ENCODE measurements around the gene UPK2. TPM values are rescaled to one million over a fixed set of nuclear protein-coding genes. Genes with fewer than 3 reads are reported as not detected.

UPK2 gene
- total RNA-seq, 4 donors from 2014 or later, result not detected

- no peaks in the 10 kb centered on the region for H3K36me3 ChIP-seq
- TF ChIP-seq POLR2A (IDR thresholded peaks at IDR 0.05) (no peak), CTCF (IDR thresholded peaks at IDR 0.05) (no peak), EP300 (IDR thresholded peaks at IDR 0.05) (no peak), POLR2AphosphoS5 (IDR thresholded peaks at IDR 0.05) (no peak)
- WGBS, result 66% methylated on average over 11 of the region's 11 CpGs
- H3K9me3 ChIP-seq, result no peaks in the 10 kb centered on the region
- no peak for DNase-seq (ENCODE audit: low spot score in 2 of 2)
- H3K27ac ChIP-seq, result no peak overlapping the region
- H3K27me3 ChIP-seq, result peaks cover 4% of the 10 kb centered on the region
- H3K4me1 ChIP-seq, result peaks cover 8% of the 10 kb centered on the region
- H3K4me3 ChIP-seq, result no peak overlapping the region
These were observed 17.4 kb upstream of the UPK2 start for GRCh38 chr11:118938491-118939403.

DNA sequence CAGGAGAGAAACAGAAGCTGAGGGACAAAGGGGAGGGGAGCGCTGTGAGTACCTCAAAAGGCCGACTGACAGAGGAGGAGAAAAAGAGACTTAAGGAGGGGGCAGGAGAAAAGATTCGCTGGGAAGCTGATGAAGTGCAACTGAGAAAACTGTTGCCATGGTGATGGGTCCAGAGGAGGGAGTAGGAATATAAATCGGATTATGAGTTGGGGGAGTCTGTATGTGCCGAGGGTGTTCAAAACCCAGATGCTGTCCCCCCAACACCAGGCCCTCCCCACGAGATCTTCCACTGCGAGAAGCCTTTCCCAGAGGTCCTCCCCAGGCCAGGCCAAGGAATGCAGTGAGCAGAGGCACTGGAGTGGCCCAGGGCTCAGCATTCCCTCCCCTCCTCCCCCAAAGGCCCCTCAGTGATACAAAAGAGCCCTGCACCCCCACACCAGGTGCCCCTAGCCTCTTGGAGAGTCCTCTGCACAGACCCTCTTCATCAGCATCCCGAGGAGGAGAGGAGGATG, 16.6 kb upstream of the UPK2 start:
- Histone ChIP-seq H3K36me3 (no peaks in the 10 kb centered on the region), H3K4me3 (no peak overlapping the region), H3K27me3 (peaks cover 4% of the 10 kb centered on the region), H3K4me1 (peaks cover 8% of the 10 kb centered on the region), H3K27ac (no peak overlapping the region), H3K9me3 (no peaks in the 10 kb centered on the region)
- DNase-seq (ENCODE audit: low spot score in 2 of 2), result no peak
- TF ChIP-seq POLR2AphosphoS5 (IDR thresholded peaks at IDR 0.05), result no peak
- no peak for TF ChIP-seq CTCF (IDR thresholded peaks at IDR 0.05)
- TF ChIP-seq POLR2A (IDR thresholded peaks at IDR 0.05), result no peak
- TF ChIP-seq EP300 (IDR thresholded peaks at IDR 0.05), result no peak
- WGBS, result 81% methylated on average over 7 of the region's 8 CpGs

- Histone ChIP-seq H3K9me3 (no peaks in the 10 kb centered on the region), H3K27ac (no peak overlapping the region), H3K27me3 (peaks cover 4% of the 10 kb centered on the region), H3K4me3 (no peak overlapping the region), H3K36me3 (no peaks in the 10 kb centered on the region), H3K4me1 (peaks cover 8% of the 10 kb centered on the region)
- WGBS, result 27% methylated on average over 13 of the region's 13 CpGs
- TF ChIP-seq POLR2A (IDR thresholded peaks at IDR 0.05), result no peak
- TF ChIP-seq POLR2AphosphoS5 (IDR thresholded peaks at IDR 0.05), result no peak
- TF ChIP-seq EP300 (IDR thresholded peaks at IDR 0.05), result no peak
- TF ChIP-seq CTCF (IDR thresholded peaks at IDR 0.05), result no peak
- no peak for DNase-seq (ENCODE audit: low spot score in 2 of 2)
These were observed 16.0 kb upstream of the UPK2 start for GRCh38 chr11:118939953-118940598.

DNA sequence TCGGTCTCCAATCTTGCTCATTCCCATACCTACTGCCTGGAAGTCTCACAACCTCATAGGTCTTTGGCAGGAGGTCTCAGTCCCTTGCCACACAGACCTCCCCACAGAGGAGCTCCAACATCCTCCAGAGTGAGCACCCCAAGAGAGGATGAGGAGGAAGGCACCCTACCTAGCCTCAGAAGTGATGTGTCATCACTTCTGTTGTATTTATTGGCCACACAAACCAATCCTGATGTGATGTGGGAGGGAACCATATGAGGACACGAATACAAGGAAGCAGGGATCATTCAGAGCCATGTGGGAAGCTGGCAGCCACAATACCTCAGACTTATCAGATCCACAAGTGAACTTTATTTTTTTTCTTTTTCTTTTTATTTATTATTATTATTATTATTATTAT, 9.0 kb upstream of the UPK2 start:
- DNase-seq (ENCODE audit: low spot score in 2 of 2), result no peak
- Histone ChIP-seq H3K9me3 (no peaks in the 10 kb centered on the region), H3K36me3 (no peaks in the 10 kb centered on the region), H3K27me3 (no peaks in the 10 kb centered on the region), H3K27ac (no peak overlapping the region), H3K4me3 (no peak overlapping the region), H3K4me1 (no peaks in the 10 kb centered on the region)
- no peak for TF ChIP-seq POLR2AphosphoS5 (IDR thresholded peaks at IDR 0.05)
- no peak for TF ChIP-seq EP300 (IDR thresholded peaks at IDR 0.05)
- no peak for TF ChIP-seq POLR2A (IDR thresholded peaks at IDR 0.05)
- no peak for TF ChIP-seq CTCF (IDR thresholded peaks at IDR 0.05)
- 23% methylated on average over 2 of the region's 2 CpGs for WGBS

DNA sequence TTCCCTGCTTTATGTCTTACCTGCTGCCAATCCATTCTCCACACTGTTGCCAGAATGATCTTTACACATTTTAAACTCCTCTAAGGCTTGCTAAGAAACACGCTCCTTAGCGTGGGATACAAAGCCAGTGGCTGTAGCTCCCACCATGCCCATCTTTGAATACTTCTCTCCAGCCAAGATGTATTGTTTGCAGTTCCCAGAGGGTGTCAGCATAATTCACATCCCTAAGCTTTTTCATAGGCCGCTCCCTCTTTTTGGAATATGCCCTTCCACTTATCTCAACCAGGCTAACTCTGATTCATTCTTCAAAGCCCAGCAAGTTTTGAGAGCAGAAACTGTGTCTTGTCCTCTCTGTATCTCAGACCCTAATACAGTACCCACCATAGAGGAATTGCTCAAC, 8.1 kb upstream of the UPK2 start:
- no peaks in the 10 kb centered on the region for H3K36me3 ChIP-seq
- H3K9me3 ChIP-seq, result no peaks in the 10 kb centered on the region
- H3K4me3 ChIP-seq, result no peak overlapping the region
- no peak overlapping the region for H3K27ac ChIP-seq
- H3K27me3 ChIP-seq, result no peaks in the 10 kb centered on the region
- DNase-seq (ENCODE audit: low spot score in 2 of 2), result no peak
- H3K4me1 ChIP-seq, result no peaks in the 10 kb centered on the region
- no peak for TF ChIP-seq POLR2A (IDR thresholded peaks at IDR 0.05)
- TF ChIP-seq CTCF (IDR thresholded peaks at IDR 0.05), result no peak
- no peak for TF ChIP-seq POLR2AphosphoS5 (IDR thresholded peaks at IDR 0.05)
- TF ChIP-seq EP300 (IDR thresholded peaks at IDR 0.05), result no peak
- 77% methylated on average over 3 of the region's 3 CpGs for WGBS

All from suprapubic skin (tissue), 4 donors.